Testis (tissue), 2 donors: ENCODE results near the gene NEXN.

Experiments
- POLR2A ChIP-seq: fragments of 450-650 bp; IDR thresholded peaks from one replicate; pipeline ENCODE4 v1.6.1; 2017; ENCODE audit warnings: antibody characterized with exemption, mild to moderate bottlenecking, moderate library complexity
- TF ChIP-seq, protein P1 (sequence below), 3 experiments: fragments of 450-650 bp in 2 of 3; fragments of 200-600 bp in 1 of 3; sonication (generic) in 1 of 3; IDR thresholded peaks; one replicate each; pipeline ENCODE4 v1.5.1; 2016 to 2019; ENCODE audit warnings: antibody characterized with exemption in 3 of 3, mild to moderate bottlenecking in 2 of 3, moderate library complexity in 1 of 3

DNA sequence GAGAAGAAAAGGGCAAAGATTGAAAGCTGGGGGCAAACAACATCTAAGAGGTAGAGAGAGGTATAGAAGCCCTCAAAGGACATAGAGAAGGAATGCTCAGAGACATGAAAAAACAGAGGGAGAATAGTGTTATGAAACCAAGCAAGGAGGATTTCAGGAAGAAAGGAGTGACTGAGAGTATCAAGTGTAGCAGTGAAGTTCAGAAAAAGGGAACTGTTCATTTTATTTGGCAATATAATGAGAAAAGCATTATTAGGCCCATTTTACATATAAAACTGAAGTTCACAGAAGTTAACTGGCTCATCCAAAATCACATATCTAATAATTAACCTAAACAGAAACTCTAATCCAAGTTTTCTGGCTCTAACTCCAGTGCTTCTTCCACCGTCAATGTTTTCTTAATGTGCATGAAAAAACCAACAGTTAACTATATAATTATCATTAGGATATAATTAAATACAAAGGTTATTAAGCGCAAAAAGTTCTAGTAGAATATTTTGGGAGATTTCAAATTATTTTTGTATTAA, 17.7 kb downstream of the NEXN start:
- TF ChIP-seq, protein P1, sequence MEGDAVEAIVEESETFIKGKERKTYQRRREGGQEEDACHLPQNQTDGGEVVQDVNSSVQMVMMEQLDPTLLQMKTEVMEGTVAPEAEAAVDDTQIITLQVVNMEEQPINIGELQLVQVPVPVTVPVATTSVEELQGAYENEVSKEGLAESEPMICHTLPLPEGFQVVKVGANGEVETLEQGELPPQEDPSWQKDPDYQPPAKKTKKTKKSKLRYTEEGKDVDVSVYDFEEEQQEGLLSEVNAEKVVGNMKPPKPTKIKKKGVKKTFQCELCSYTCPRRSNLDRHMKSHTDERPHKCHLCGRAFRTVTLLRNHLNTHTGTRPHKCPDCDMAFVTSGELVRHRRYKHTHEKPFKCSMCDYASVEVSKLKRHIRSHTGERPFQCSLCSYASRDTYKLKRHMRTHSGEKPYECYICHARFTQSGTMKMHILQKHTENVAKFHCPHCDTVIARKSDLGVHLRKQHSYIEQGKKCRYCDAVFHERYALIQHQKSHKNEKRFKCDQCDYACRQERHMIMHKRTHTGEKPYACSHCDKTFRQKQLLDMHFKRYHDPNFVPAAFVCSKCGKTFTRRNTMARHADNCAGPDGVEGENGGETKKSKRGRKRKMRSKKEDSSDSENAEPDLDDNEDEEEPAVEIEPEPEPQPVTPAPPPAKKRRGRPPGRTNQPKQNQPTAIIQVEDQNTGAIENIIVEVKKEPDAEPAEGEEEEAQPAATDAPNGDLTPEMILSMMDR (IDR thresholded peaks at IDR 0.05): no peak
- no peak for TF ChIP-seq POLR2A
